Measurements from ENCODE around the gene MTMR6.

DNA sequence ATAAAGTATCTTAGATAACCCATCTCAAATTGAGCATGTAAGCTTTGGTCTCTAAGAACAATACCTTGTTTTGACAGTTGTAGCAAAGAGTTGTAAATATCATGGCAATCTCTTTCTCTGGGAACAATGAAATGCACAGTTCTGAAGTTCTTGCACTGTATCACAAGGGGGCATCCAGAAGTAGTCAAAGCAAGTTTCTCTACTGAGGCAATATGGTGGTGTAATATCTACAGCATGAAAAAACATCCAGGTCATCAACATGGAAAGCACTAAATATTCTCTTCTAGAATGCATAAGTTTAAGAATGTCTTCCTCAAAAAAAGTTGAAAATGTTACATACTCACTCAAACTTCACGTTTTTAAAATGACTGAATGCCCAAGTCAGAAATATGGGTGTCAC, 19.6 kb downstream of the MTMR6 start:
- TF ChIP-seq POLR2A (IDR thresholded peaks at IDR 0.05): no peak
- TF ChIP-seq, protein P1, sequence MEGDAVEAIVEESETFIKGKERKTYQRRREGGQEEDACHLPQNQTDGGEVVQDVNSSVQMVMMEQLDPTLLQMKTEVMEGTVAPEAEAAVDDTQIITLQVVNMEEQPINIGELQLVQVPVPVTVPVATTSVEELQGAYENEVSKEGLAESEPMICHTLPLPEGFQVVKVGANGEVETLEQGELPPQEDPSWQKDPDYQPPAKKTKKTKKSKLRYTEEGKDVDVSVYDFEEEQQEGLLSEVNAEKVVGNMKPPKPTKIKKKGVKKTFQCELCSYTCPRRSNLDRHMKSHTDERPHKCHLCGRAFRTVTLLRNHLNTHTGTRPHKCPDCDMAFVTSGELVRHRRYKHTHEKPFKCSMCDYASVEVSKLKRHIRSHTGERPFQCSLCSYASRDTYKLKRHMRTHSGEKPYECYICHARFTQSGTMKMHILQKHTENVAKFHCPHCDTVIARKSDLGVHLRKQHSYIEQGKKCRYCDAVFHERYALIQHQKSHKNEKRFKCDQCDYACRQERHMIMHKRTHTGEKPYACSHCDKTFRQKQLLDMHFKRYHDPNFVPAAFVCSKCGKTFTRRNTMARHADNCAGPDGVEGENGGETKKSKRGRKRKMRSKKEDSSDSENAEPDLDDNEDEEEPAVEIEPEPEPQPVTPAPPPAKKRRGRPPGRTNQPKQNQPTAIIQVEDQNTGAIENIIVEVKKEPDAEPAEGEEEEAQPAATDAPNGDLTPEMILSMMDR (IDR thresholded peaks at IDR 0.05): no peak
- TF ChIP-seq EP300 (IDR thresholded peaks at IDR 0.05): no peak

All from tibial nerve (tissue), 4 donors.